ENCODE data around the gene GPSM3. TPM values are rescaled to one million over a fixed set of nuclear protein-coding genes. Genes with fewer than 3 reads are reported as not detected.
"Not testable (repeated sequence)": the region's sequence is repeated elsewhere in the genome, so short reads cannot be mapped to it uniquely, and the experiment has no call there.

The GPSM3 gene
- polyA plus RNA-seq (ENCODE audit: insufficient read depth in 1 of 5, insufficient read length in 5 of 5, low replicate concordance in 1 of 5) = 10 to 100 TPM; 16.1 to 20.8 (median 18.1) TPM
- long read RNA-seq, donor 1, transcript GPSM3-206 (4 exons, 1,476 nt) = major isoform, 9 of 10 reads
- long read RNA-seq, donor 1, partial matches to known transcripts = 0 of 10 reads
- long read RNA-seq, donor 1, other reads (novel, unspliced or antisense) = 0 of 10 reads
- long read RNA-seq, donor 2, partial matches to known transcripts = 0 of 4 reads
- long read RNA-seq, donor 2, other reads (novel, unspliced or antisense) = 0 of 4 reads
- long read RNA-seq, donor 3, transcript GPSM3-206 (4 exons, 1,476 nt) = major isoform, 6 of 23 reads
- long read RNA-seq, donor 3, partial matches to known transcripts = 13 of 23 reads
- long read RNA-seq, donor 3, other reads (novel, unspliced or antisense) = 0 of 23 reads
- long read RNA-seq, donor 4, partial matches to known transcripts = 5 of 8 reads
- long read RNA-seq, donor 4, other reads (novel, unspliced or antisense) = 0 of 8 reads
- long read RNA-seq, donor 5, transcript GPSM3-206 (4 exons, 1,476 nt) = major isoform, 10 of 11 reads
- long read RNA-seq, donor 5, partial matches to known transcripts = 0 of 11 reads
- long read RNA-seq, donor 5, other reads (novel, unspliced or antisense) = 0 of 11 reads
- long read RNA-seq, donor 6, partial matches to known transcripts = 0 of 5 reads
- long read RNA-seq, donor 6, other reads (novel, unspliced or antisense) = 0 of 5 reads
- long read RNA-seq, donor 7, transcript GPSM3-206 (4 exons, 1,476 nt) = major isoform, 9 of 10 reads
- long read RNA-seq, donor 7, partial matches to known transcripts = 0 of 10 reads
- long read RNA-seq, donor 7, other reads (novel, unspliced or antisense) = 0 of 10 reads
- long read RNA-seq, donor 8, partial matches to known transcripts = 0 of 2 reads
- long read RNA-seq, donor 8, other reads (novel, unspliced or antisense) = 0 of 2 reads

GRCh38 chr6:32192608-32193039 is at the start of gene GPSM3:
Gene GPSM3 (minus strand): TSS chr6:32192643. CDS start chr6:32192513, 130 bp downstream.
- DNase-seq = no peak

- no peak for DNase-seq
Observed at GRCh38 chr6:32240686-32241085, 48.2 kb upstream of the GPSM3 start.

DNA sequence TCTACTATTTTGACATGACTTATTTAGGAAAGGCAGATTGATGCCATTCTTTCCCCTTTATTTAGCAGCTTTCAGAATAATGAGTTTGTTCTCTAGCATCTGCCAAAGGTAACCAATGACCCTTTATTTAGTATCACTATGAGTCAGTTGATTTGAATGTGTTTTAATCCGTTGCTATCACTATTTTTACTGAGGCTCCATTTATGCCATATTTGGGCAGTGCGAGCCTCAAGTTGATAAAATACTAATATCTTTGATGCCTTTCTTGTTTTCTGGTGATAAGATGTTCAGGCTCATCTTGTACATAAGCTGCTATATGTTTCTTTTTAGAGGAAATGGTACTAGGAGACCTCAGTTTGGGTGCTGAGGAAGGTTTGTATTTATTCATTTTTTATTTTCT is 47.0 kb upstream of the GPSM3 start:
- DNase-seq = no peak

GRCh38 chr6:32234934-32235333 is 42.5 kb upstream of the GPSM3 start:
- DNase-seq = no peak

DNA sequence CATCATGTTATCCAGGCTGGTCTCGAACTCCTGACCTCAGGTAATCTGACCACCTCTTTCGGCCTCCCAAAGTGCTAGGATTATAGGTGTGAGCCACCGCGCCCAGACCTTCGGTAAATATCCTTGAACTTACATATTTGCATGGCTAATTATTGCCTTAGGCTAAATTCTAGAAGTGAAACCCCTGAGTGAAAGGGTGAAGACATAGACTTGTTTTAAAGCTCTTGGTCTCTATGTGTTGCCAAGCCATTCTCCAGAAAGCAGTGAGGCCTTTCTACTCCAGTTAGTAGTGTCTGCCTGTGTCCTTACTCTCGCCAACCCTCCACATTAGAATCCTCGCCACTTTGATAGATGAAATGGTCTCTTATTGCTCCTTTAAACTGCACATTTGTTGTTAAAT is 34.0 kb upstream of the GPSM3 start:
- DNase-seq = no peak

- no peak for DNase-seq
Observed at GRCh38 chr6:32224696-32225095, 32.3 kb upstream of the GPSM3 start.

- DNase-seq = no peak
Observed at GRCh38 chr6:32223258-32224235, 31.1 kb upstream of the GPSM3 start, which contains the start of gene NOTCH4. Gene NOTCH4 (minus strand): TSS chr6:32224067. CDS start chr6:32223928, 139 bp downstream.

- DNase-seq = no peak
Observed at GRCh38 chr6:32222333-32223230, 30.1 kb upstream of the GPSM3 start.

DNA sequence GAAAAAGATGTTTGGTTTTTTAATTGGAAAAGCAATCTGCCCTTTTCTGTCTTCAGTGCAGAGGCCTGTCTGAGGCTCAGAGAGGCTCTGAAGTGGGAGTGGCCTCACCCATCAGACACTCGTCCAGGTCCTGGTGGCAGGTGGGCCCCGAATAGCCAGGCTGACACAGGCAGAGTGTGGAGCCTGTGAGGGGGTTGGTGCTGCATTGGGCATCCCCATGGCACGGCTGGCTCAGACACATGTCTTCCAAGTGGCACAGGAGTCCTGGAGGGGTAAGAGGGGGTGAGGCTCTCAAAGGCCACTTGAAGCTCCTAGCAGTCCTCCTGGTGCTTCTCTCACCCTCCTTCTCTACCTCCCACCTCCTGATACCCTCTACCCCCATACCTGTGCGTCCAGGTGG is 27.6 kb upstream of the GPSM3 start:
- DNase-seq = no peak

DNA sequence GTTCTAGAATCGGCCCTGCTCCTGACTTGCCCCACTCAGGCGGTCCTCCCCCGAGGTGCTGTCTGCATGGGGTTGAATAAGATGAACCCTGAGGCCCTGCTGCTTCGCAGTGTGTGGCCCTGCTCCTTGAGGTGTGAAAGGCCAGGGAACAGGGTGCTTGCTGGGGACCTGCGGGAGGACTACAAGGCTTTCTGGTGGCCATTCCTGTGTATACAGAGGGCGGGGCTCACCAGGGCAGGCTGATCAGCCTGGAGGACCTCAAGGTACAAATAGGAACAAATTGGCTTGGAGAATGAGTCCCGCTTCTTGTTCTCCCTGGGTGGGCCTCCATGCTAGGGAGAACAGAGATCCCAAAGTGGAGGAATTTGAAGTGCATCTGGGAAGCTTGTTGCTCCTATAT is 25.7 kb upstream of the GPSM3 start:
- DNase-seq = no peak

DNA sequence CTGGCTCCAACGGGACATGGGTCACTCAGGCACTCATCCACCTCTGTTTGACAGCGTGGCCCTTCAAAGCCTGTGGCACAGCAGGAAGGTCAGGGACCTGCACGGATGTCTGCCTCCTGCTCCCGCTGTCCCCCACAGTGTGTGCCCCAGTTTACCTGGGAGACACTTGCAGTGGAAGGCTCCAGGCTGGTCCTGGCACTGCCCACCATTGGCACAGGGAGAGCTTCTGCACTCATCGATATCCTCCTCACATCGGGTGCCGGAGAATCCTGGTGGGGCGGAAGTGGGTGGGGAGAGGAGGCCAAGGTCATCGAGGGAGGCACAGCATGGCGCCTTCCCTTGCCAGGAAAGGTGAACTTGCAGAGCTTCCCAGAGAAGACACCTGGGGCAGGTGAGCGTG is 24.6 kb upstream of the GPSM3 start:
- DNase-seq = no peak

DNA sequence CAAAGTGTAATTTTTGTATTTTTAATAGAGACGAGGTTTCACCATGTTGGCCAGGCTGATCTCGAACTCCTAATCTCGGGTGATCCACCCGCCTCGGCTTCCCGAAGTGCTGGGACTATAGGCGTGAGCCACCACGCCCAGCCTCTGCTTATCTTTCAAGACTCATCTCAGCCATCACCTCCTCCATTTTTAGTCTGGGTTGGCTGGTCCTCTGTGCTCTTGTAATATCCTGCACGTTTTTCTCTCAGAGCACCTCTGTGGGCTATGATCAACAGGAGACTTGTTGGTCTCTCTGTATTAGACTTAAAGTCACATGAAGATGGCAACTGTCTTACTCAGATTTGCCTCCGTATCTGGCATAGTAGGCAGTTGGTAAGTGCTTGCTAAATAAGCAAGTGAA is 23.8 kb upstream of the GPSM3 start:
- no peak for DNase-seq

DNA sequence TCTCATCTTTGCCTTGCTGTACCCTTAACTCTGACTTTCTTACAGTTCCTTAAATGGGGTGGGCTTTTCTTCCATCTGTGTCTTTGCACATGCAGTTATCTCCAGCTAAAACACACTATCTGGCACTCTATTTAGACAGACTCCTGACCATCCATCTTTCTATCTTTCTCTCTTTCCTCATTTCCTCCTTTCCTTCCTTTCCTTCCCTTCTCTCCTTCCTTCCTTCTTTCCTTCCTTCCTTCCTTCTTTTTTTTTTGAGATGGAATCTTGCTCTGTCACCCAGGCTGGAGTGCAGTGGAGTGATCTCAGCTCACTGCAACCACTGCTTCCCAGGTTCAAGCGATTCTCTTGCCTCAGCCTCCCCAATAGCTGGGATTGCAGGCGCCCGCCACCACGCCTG is 23.2 kb upstream of the GPSM3 start:
- no peak for DNase-seq

DNA sequence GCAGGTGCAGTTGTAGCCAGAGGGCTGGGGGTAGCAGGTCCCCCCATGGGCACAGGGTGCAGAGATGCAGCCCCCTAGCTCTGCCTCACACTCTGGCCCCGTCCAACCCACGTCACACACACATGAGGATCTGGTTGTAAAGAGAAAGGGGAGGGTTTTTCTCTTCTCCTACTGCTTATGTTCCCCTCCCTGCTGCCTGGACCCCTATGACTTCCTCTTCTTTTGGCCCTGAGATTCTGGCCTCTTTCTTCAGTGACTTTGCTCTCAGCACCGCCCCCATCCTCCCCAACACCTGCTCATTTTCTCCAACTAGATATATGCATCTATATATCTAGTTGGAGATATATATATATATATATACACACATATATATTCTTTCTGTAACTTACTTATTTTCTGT is 21.7 kb upstream of the GPSM3 start:
- no peak for DNase-seq

DNA sequence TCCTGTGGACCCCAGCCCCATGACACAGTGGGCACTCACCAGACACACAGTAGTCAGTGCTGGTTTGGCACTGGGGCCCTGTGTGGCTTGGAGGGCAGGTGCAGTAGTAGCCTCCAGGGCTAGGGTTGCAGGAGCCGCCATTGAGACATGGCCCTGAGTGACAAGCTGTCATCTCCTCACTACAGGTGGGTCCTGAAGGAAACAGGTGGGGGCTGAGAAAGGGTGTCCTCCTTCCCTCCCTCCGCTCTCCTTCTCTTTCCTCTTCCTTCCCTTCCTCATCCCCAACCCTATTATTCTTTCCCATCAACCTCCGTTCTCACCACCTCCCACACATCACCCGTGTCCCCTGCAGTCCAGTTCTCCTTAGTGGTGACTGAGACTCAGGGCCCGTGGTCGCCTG is 21.2 kb upstream of the GPSM3 start:
- DNase-seq = no peak

GRCh38 chr6:32212076-32212760 is 19.8 kb upstream of the GPSM3 start:
- DNase-seq = no peak

DNA sequence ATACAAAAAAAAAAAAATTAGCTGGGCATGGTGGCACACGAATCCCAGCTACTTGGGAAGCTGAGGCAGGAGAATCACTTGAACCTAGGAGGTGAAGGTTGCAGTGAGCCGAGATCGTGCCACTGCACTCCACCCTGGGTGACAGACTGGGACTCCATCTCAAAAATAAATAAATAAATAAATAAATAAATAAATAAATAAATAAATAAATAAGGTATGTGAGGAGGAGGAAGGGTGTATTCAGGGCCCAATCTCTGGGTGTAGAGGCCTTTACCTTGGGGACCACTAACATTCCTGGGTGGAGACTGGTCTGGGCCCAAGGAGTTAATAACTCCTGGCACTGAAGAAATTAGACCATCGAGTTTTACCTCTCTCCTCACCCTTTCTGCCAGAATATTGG is 19.0 kb upstream of the GPSM3 start:
- not testable (repeated sequence) for DNase-seq

DNA sequence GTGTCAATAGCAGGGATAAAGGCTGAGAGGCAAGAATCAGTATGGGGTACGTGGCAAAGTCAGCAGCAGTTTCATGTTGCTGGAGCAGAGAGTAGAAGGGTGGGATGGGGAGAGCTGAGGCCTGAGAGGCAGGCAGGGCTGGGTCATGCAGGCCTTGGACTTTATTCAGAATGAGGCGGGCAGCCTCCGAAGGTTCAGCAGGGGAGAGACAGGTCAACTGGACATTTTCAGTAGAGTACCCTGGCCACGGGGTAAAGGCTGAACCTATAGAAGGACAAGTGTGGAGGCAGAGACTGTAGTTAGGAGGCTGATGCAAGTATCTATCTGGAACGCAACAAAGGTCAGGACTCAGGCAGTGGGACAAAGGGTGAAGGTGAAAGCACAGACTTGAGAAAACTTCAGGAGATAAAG is 17.8 kb upstream of the GPSM3 start:
- DNase-seq = no peak

DNA sequence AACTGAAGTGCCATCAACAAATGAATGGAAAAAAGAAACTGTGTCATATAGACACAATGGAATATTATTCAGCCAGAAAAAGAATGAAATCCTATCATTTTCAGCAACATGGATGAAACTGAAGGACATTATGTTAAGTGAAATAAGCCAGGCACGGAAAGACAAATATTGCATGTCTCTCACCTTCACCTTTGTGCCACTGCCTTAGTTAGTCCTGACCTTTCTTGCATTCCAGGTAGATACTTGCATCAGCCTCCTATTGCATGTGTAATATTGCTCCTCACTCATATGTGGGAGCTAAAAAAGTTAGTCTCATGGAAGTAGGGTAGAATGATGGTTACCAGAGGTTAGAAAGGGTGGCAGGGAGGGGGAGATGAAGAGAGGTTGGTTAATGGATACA is 16.6 kb upstream of the GPSM3 start:
- no peak for DNase-seq

DNA sequence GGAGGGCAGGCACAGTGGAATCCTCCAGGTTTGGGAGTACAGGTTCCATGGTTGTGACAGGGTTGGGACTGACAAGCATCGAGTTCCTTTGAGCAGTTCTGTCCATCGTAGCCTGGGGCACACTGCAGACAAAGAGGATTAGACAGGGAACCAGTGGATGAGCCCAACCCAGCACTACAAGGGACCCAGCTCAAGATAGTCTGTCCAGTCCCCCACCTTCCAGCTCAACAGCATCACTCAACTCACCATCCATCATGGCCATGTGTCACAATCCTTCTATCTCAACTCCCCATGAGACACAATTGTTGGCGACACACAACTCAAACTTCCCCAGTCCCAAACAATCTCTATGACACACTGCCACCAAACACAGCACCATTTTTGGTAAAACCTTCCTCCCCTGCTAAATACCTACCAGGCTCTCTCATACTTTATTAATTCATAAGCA is 11.8 kb upstream of the GPSM3 start:
- no peak for DNase-seq

Data from right lung (tissue), 10 donors.